Measurements from ENCODE around the gene PRIM2. TPM values are rescaled to one million over a fixed set of nuclear protein-coding genes. Genes with fewer than 3 reads are reported as not detected.
A peak's percentile ranks its signal among the peaks of the same experiment; 100 is the strongest.
"Not testable (repeated sequence)": the region's sequence is repeated elsewhere in the genome, so short reads cannot be mapped to it uniquely, and the experiment has no call there.

The PRIM2 gene
- total RNA-seq, 1 experiment from 2014 or later: 24.7 TPM

GRCh38 chr6:57671237-57671636, 353.8 kb downstream of the PRIM2 start:
- H3K27me3 ChIP-seq (replicated peaks; ENCODE audit: control insufficient read depth, insufficient read depth, low read length); H3K4me3 ChIP-seq (ENCODE audit: low read depth, low read length); H3K27me3 Mint-ChIP-seq (ENCODE audit: insufficient read depth, unreplicated experiment); H3K9me3 ChIP-seq; H3K27ac Mint-ChIP-seq (ENCODE audit: unreplicated experiment); H3K36me3 Mint-ChIP-seq (ENCODE audit: insufficient read depth, unreplicated experiment); H3K4me1 ChIP-seq; H3K36me3 ChIP-seq (ENCODE audit: control insufficient read depth, insufficient read depth, low read length); CTCF ChIA-PET; H3K4me1 Mint-ChIP-seq (ENCODE audit: low read depth, unreplicated experiment); BruUV-seq (replicated peaks); H3K9me3 Mint-ChIP-seq (ENCODE audit: unreplicated experiment); H3K4me3 Mint-ChIP-seq (ENCODE audit: unreplicated experiment); POLR2A ChIA-PET; DNase-seq: not testable (repeated sequence)
- intact Hi-C loops (cut with micrococcal nuclease; ENCODE audit: unreplicated experiment): loop anchor here (5.0 kb wide), 1 partner anchor 291 kb away; no protein-coding TSS in a partner anchor

GRCh38 chr6:57671937-57672627, 354.7 kb downstream of the PRIM2 start:
- peak overlapping the region; percentile 8 for H3K27ac Mint-ChIP-seq (ENCODE audit: unreplicated experiment)
- H3K9me3 ChIP-seq; H3K4me3 Mint-ChIP-seq (ENCODE audit: unreplicated experiment); H3K4me1 ChIP-seq; H3K4me3 ChIP-seq (ENCODE audit: low read depth, low read length); H3K36me3 ChIP-seq (ENCODE audit: control insufficient read depth, insufficient read depth, low read length); H3K9me3 Mint-ChIP-seq (ENCODE audit: unreplicated experiment); H3K27me3 Mint-ChIP-seq (ENCODE audit: insufficient read depth, unreplicated experiment); H3K4me1 Mint-ChIP-seq (ENCODE audit: low read depth, unreplicated experiment); H3K36me3 Mint-ChIP-seq (ENCODE audit: insufficient read depth, unreplicated experiment); POLR2A ChIA-PET; BruUV-seq (replicated peaks); CTCF ChIA-PET; H3K27me3 ChIP-seq (replicated peaks; ENCODE audit: control insufficient read depth, insufficient read depth, low read length): not testable (repeated sequence)
- DNase-seq: peak; percentile 39 to 48
- TF ChIP-seq, protein P1, sequence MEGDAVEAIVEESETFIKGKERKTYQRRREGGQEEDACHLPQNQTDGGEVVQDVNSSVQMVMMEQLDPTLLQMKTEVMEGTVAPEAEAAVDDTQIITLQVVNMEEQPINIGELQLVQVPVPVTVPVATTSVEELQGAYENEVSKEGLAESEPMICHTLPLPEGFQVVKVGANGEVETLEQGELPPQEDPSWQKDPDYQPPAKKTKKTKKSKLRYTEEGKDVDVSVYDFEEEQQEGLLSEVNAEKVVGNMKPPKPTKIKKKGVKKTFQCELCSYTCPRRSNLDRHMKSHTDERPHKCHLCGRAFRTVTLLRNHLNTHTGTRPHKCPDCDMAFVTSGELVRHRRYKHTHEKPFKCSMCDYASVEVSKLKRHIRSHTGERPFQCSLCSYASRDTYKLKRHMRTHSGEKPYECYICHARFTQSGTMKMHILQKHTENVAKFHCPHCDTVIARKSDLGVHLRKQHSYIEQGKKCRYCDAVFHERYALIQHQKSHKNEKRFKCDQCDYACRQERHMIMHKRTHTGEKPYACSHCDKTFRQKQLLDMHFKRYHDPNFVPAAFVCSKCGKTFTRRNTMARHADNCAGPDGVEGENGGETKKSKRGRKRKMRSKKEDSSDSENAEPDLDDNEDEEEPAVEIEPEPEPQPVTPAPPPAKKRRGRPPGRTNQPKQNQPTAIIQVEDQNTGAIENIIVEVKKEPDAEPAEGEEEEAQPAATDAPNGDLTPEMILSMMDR (IDR thresholded peaks at IDR 0.05; ENCODE audit: insufficient read depth in 1 of 2, low read depth in 1 of 2, low read length in 1 of 2, severe bottlenecking in 1 of 2, unreplicated experiment in 1 of 2): peak; percentile 24 to 29
- intact Hi-C loops (cut with micrococcal nuclease; ENCODE audit: unreplicated experiment): loop anchor here (5.0 kb wide), 1 partner anchor 290 kb away; no protein-coding TSS in a partner anchor

DNA sequence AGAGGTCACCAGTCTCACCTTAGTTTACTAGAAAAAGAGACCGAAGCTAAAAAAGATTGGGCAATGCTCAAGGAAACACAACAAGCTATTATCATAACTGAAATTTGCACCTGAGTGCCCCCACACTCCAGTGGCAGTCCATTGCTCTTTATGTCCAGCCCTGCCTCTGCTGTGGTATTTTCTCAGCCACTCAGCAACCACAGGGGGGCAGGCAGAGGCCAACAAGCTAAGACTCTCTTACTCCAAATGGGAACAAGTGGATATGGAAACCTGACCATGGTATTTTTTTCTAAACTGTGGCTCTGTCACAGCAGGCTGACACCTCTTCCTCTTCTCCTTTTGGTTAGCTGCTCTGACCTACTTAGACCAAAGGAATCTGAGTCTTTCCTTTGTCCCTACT, 355.9 kb downstream of the PRIM2 start:
- H3K36me3 Mint-ChIP-seq (ENCODE audit: insufficient read depth, unreplicated experiment); H3K36me3 ChIP-seq (ENCODE audit: control insufficient read depth, insufficient read depth, low read length); H3K9me3 Mint-ChIP-seq (ENCODE audit: unreplicated experiment); H3K4me1 Mint-ChIP-seq (ENCODE audit: low read depth, unreplicated experiment); BruUV-seq (replicated peaks); CTCF ChIA-PET; H3K4me3 ChIP-seq (ENCODE audit: low read depth, low read length); H3K27me3 Mint-ChIP-seq (ENCODE audit: insufficient read depth, unreplicated experiment); H3K4me3 Mint-ChIP-seq (ENCODE audit: unreplicated experiment); H3K9me3 ChIP-seq; H3K4me1 ChIP-seq; H3K27ac Mint-ChIP-seq (ENCODE audit: unreplicated experiment); H3K27me3 ChIP-seq (replicated peaks; ENCODE audit: control insufficient read depth, insufficient read depth, low read length); POLR2A ChIA-PET: not testable (repeated sequence)
- TF ChIP-seq, protein P1 (IDR thresholded peaks at IDR 0.05; ENCODE audit: insufficient read depth in 1 of 2, low read depth in 1 of 2, low read length in 1 of 2, severe bottlenecking in 1 of 2, unreplicated experiment in 1 of 2): peak in 1 of 2 experiments; percentile 23
- intact Hi-C loops (cut with micrococcal nuclease; ENCODE audit: unreplicated experiment): loop anchor here (5.0 kb wide), 1 partner anchor 289 kb away; no protein-coding TSS in a partner anchor
- DNase-seq: peak; percentile 47 to 49

GRCh38 chr6:57675386-57675785, 358.0 kb downstream of the PRIM2 start:
- H3K27me3 Mint-ChIP-seq (ENCODE audit: insufficient read depth, unreplicated experiment); H3K27me3 ChIP-seq (replicated peaks; ENCODE audit: control insufficient read depth, insufficient read depth, low read length); H3K36me3 ChIP-seq (ENCODE audit: control insufficient read depth, insufficient read depth, low read length); CTCF ChIA-PET; H3K9me3 ChIP-seq; intact Hi-C loops (cut with micrococcal nuclease; ENCODE audit: unreplicated experiment); H3K4me1 ChIP-seq; H3K4me3 ChIP-seq (ENCODE audit: low read depth, low read length); BruUV-seq (replicated peaks); H3K27ac Mint-ChIP-seq (ENCODE audit: unreplicated experiment); H3K36me3 Mint-ChIP-seq (ENCODE audit: insufficient read depth, unreplicated experiment); POLR2A ChIA-PET; H3K4me1 Mint-ChIP-seq (ENCODE audit: low read depth, unreplicated experiment); H3K9me3 Mint-ChIP-seq (ENCODE audit: unreplicated experiment); H3K4me3 Mint-ChIP-seq (ENCODE audit: unreplicated experiment); DNase-seq: not testable (repeated sequence)

GRCh38 chr6:57696382-57696781, 379.0 kb downstream of the PRIM2 start:
- H3K36me3 ChIP-seq (ENCODE audit: control insufficient read depth, insufficient read depth, low read length); H3K4me1 ChIP-seq; BruUV-seq (replicated peaks); H3K27me3 ChIP-seq (replicated peaks; ENCODE audit: control insufficient read depth, insufficient read depth, low read length); H3K4me3 ChIP-seq (ENCODE audit: low read depth, low read length); H3K4me3 Mint-ChIP-seq (ENCODE audit: unreplicated experiment); intact Hi-C loops (cut with micrococcal nuclease; ENCODE audit: unreplicated experiment); H3K36me3 Mint-ChIP-seq (ENCODE audit: insufficient read depth, unreplicated experiment); H3K27me3 Mint-ChIP-seq (ENCODE audit: insufficient read depth, unreplicated experiment); H3K4me1 Mint-ChIP-seq (ENCODE audit: low read depth, unreplicated experiment); H3K9me3 ChIP-seq; H3K27ac Mint-ChIP-seq (ENCODE audit: unreplicated experiment); POLR2A ChIA-PET; CTCF ChIA-PET; DNase-seq: not testable (repeated sequence)
- peaks cover 14% of the 10 kb centered on the region for H3K9me3 Mint-ChIP-seq (ENCODE audit: unreplicated experiment)

Data from Caco-2 (cell line).